H1 (cell line): ENCODE data around the gene RPS6KC1.

Experiments
- BACH1 ChIP-seq: IDR thresholded peaks from 2 replicates; pipeline ENCODE4 v1.6.1; 2012; ENCODE audit warnings: low read length, improper control_type of control experiment
- PHF8 ChIP-seq: fragments of 200-600 bp; sonication (generic); conservative IDR thresholded peaks from 2 replicates; pipeline ENCODE4 v1.7.1; 2012; ENCODE audit warnings: low read depth, mild to moderate bottlenecking, inconsistent platforms, low read length, moderate library complexity
- POLR2A ChIP-seq, 2 experiments: IDR thresholded peaks; 1 replicate in 1 of 2; 2 replicates in 1 of 2; pipeline ENCODE4 v1.6.1; 2011; ENCODE audit warnings: low read depth in 2 of 2, low read length in 2 of 2, mild to moderate bottlenecking in 2 of 2; ENCODE audit errors: control extremely low read depth in 1 of 2
- POLR2AphosphoS5 ChIP-seq: IDR thresholded peaks from 2 replicates; pipeline ENCODE4 v1.6.1; 2011; ENCODE audit warnings: low read depth, low read length
- RAD21 ChIP-seq, 2 experiments: IDR thresholded peaks in 1 of 2; conservative IDR thresholded peaks in 1 of 2; 2 replicates each; pipeline ENCODE4 v1.6.1; 2011; ENCODE audit warnings: low read depth in 2 of 2, low read length in 2 of 2, improper control_type of control experiment in 1 of 2, inconsistent platforms in 1 of 2, mild to moderate bottlenecking in 1 of 2, moderate library complexity in 1 of 2
- RNF2 ChIP-seq: fragments of 200-900, 300-1000 bp; sonication (generic); IDR thresholded peaks from 2 replicates; pipeline ENCODE4 v1.7.1; 2016; ENCODE audit warnings: borderline replicate concordance, low read depth, mild to moderate bottlenecking, antibody characterized with exemption, low read length; ENCODE audit not compliant: poor library complexity, severe bottlenecking; ENCODE audit errors: missing control alignments
- SIN3A ChIP-seq, 2 experiments: IDR thresholded peaks in 1 of 2; conservative IDR thresholded peaks in 1 of 2; 2 replicates each; pipeline ENCODE4 v1.6.1; 2011 to 2012; ENCODE audit warnings: low read length in 2 of 2, improper control_type of control experiment in 1 of 2, low read depth in 1 of 2, mild to moderate bottlenecking in 1 of 2
- SP1 ChIP-seq: IDR thresholded peaks from 2 replicates; pipeline ENCODE4 v1.6.1; 2011; ENCODE audit warnings: low read depth, low read length
- SP2 ChIP-seq: IDR thresholded peaks from 2 replicates; pipeline ENCODE4 v1.6.1; 2012; ENCODE audit warnings: mild to moderate bottlenecking, low read length, inconsistent platforms
- TF ChIP-seq, protein P1 (sequence below), 3 experiments: IDR thresholded peaks; 1 replicate in 2 of 3; 2 replicates in 1 of 3; pipeline versions ENCODE4 v1.5.1 to v1.6.1; 2011; ENCODE audit warnings: low read length in 3 of 3, mild to moderate bottlenecking in 3 of 3, inconsistent platforms in 2 of 3, low read depth in 1 of 3, moderate library complexity in 1 of 3; ENCODE audit not compliant: insufficient read depth in 1 of 3; ENCODE audit errors: control extremely low read depth in 1 of 3
- TF ChIP-seq, protein P2 (sequence below): IDR thresholded peaks from 2 replicates; pipeline ENCODE4 v1.6.1; 2011; ENCODE audit warnings: low read depth, mild to moderate bottlenecking, low read length; ENCODE audit not compliant: insufficient read depth

DNA sequence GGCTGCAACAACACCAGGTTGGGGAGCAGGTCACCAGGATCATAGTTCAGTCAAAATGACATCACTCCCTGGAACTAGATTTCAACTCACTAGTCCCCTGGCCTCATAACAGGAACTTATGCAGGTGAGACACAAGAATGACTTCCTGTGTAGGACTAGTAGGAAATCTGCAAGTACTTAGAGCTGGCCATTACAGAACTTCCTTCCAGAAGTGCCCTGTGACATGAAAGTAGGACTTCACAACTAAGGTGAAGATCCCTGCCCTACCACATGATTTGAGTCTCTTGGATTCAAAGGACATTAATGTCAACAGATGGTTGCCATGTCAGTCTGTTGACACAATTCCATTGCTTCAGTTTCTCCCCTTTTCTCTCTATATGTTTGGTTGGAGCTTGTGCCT lies 223.1 kb downstream of the RPS6KC1 start:
- TF ChIP-seq POLR2AphosphoS5 (no peak), PHF8 (no peak), SP1 (no peak), POLR2A (IDR thresholded peaks at IDR 0.05; ENCODE audit: control extremely low read depth in 1 of 2, low read depth in 2 of 2, low read length in 2 of 2) (no peak), BACH1 (no peak), RAD21 (IDR thresholded peaks at IDR 0.05 in 1 of 2, conservative IDR thresholded peaks at IDR 0.05 in 1 of 2; ENCODE audit: low read depth in 2 of 2, low read length in 2 of 2) (no peak), RNF2 (no peak), SP2 (no peak), SIN3A (conservative IDR thresholded peaks at IDR 0.05 in 1 of 2, IDR thresholded peaks at IDR 0.05 in 1 of 2; ENCODE audit: low read depth in 1 of 2, low read length in 2 of 2) (no peak)
- TF ChIP-seq, protein P1, sequence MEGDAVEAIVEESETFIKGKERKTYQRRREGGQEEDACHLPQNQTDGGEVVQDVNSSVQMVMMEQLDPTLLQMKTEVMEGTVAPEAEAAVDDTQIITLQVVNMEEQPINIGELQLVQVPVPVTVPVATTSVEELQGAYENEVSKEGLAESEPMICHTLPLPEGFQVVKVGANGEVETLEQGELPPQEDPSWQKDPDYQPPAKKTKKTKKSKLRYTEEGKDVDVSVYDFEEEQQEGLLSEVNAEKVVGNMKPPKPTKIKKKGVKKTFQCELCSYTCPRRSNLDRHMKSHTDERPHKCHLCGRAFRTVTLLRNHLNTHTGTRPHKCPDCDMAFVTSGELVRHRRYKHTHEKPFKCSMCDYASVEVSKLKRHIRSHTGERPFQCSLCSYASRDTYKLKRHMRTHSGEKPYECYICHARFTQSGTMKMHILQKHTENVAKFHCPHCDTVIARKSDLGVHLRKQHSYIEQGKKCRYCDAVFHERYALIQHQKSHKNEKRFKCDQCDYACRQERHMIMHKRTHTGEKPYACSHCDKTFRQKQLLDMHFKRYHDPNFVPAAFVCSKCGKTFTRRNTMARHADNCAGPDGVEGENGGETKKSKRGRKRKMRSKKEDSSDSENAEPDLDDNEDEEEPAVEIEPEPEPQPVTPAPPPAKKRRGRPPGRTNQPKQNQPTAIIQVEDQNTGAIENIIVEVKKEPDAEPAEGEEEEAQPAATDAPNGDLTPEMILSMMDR (IDR thresholded peaks at IDR 0.05; ENCODE audit: control extremely low read depth in 1 of 3, insufficient read depth in 1 of 3, low read depth in 1 of 3, low read length in 3 of 3), result no peak
- TF ChIP-seq, protein P2, sequence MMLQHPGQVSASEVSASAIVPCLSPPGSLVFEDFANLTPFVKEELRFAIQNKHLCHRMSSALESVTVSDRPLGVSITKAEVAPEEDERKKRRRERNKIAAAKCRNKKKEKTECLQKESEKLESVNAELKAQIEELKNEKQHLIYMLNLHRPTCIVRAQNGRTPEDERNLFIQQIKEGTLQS, result no peak
